GM13976 (cell line): Measurements from ENCODE around the gene TRIML2.

Experiments used
- DNase-seq: peaks from one replicate; pipeline ENCODE4 v3.0.0; 2012; ENCODE audit warnings: low spot score
- in situ Hi-C: fragments of 300-500 bp; cut with MboI; formaldehyde crosslinking; loops from one replicate; pipeline ENCODE4 v1.12.0; 2022; ENCODE audit warnings: low sequenced_read_pairs, mixed read lengths, inconsistent platforms; ENCODE audit not compliant: unreplicated experiment
- TF ChIP-seq, protein P1 (sequence below): IDR thresholded peaks from 2 replicates; pipeline ENCODE4 v1.5.1; 2012; ENCODE audit warnings: borderline replicate concordance, mild to moderate bottlenecking; ENCODE audit not compliant: insufficient read depth; ENCODE audit errors: extremely low read depth, missing control alignments, control extremely low read depth

Gene TRIML2

DNA sequence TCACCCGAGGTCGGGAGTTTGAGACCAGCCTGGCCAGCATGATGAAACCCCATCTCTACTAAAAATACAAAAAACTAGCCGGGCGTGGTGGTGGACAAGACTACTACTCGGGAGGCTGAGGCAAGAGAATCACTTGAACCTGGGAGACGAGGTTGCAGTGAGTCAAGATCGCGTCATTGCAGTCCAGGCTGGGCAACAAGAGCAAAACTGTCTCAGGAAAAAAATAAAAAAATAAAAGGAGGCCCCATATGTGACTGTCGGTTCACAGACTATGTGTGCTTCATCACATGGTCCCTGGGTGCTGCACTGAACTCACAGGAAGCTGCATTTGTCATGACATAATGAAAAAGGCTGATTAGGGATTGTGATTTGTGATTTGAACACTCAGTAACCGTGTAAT lies 36.2 kb upstream of the TRIML2 start:
- no peak for DNase-seq
- TF ChIP-seq, protein P1, sequence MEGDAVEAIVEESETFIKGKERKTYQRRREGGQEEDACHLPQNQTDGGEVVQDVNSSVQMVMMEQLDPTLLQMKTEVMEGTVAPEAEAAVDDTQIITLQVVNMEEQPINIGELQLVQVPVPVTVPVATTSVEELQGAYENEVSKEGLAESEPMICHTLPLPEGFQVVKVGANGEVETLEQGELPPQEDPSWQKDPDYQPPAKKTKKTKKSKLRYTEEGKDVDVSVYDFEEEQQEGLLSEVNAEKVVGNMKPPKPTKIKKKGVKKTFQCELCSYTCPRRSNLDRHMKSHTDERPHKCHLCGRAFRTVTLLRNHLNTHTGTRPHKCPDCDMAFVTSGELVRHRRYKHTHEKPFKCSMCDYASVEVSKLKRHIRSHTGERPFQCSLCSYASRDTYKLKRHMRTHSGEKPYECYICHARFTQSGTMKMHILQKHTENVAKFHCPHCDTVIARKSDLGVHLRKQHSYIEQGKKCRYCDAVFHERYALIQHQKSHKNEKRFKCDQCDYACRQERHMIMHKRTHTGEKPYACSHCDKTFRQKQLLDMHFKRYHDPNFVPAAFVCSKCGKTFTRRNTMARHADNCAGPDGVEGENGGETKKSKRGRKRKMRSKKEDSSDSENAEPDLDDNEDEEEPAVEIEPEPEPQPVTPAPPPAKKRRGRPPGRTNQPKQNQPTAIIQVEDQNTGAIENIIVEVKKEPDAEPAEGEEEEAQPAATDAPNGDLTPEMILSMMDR: no peak
- in situ Hi-C loops: no loop called here

DNA sequence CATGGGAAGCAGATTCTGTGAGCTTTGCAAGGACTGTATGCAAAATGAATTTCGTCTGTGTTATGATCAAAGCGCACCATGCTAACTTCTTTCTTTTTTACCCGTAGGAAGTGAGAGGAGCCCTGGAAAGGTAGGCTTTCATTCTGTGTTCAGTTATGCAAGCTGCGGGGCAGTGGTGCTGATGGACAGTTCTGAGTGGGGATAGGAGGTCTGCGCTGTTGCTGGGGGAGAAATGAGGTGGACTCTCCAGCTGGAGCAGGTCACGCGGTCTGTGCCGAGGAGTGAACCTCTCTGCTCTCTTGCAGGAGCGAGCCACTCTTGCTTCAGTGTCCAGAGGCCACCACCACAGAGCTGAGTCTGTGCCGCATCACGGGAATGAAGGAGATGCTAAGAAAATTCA lies 34.3 kb upstream of the TRIML2 start:
- in situ Hi-C loops: no loop called here
- no peak for DNase-seq
- TF ChIP-seq, protein P1: no peak

DNA sequence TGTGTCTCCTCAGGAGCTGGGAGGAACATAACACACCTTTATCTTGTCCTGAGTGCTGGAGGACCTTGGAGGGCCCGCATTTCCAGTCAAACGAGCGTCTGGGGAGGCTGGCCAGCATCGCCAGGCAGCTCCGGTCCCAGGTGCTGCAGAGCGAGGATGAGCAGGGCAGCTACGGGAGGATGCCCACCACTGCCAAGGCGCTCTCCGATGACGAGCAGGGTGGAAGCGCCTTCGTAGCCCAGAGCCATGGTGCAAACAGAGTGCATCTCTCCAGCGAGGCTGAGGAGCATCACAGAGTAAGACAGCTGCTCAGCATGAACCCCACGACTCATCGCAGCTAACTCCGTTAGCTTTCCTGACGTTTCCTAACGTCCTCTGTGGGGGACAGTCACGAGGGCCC lies 30.3 kb upstream of the TRIML2 start:
- DNase-seq: no peak
- in situ Hi-C loops: no loop called here
- TF ChIP-seq, protein P1: no peak

DNA sequence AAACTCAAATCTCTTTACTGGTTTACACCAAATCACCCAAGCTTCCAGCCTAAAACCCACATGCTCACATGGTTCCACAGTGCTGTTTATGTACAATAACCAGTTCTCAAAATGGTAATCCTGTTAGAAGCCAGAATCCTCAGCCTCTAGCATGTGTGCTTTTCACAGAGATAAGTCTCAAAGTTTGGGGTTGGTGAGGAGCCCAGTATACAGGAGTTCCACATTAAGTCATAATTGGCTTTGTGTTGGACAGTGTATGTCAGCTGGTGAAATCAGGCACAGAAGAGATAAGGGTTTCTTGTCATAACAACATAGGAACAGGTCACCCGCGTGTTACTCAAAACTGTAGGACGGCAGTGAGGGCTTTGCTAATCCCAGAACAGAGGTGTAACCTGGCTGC lies 29.7 kb upstream of the TRIML2 start, which contains the start of gene TRIML1:
TRIML1 (plus strand) TSS at position 301 of the 400 bp plus-strand sequence. CDS start 118 bp downstream, outside the sequence.
- in situ Hi-C loops: no loop called here
- no peak for DNase-seq
- TF ChIP-seq, protein P1: no peak

DNA sequence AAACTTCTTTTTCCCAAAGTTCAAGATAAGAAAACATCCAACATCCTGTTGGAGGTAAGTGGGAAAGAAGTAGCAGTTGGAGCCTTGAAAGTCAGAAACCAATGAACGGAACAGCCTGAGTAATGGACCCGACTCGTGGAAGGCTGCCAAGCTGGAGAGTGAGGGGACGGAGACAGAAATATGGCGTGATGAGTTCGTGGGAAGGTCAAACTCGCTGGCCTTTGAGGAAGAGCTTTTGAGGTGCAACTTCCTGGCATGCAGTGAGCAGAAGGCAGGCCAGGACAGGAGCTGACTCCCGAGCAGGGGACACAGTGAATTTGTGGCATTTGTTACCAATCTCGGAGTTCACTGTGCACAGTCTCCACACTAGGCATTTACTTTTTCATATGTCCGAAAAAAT lies 28.8 kb upstream of the TRIML2 start:
- in situ Hi-C loops: no loop called here
- no peak for DNase-seq
- TF ChIP-seq, protein P1: no peak

DNA sequence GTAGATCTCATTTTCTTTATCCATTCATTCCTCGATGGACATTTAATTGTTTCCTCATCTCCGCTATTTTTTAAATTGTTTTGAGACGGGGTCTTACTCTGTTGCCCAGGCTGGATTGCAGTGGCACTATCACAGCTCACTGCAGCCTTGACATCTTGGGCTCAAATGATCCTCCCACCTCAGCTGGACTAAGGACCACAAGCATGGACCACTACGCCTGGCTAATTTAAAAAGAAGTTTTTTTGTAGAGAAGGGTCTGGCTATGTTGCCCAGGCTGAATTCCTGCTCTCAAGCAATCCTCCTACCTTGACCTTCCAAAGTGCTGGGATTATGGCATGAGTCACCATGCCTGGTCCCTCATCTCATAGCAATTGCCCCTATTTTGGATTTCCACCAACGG lies 22.8 kb upstream of the TRIML2 start:
- in situ Hi-C loops: no loop called here
- no peak for DNase-seq
- TF ChIP-seq, protein P1: no peak

DNA sequence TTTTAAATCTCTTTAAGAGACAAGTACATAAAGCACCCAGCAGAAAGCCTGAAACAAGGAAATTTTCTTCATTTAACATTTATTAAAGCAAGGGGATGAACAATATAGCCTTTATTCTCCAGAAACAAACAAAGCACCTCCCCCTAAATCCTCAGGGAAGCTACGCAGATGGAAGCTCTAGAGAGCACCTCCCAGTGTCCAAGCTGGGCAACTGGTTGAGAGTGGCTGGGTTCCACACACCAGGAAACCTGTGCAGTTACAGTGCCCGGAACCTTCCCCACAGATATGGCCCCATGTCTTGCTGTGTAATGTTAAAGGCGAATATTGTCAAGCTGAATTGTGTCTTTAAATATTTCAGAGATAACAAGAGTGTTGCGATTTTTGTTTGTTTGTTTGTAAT lies 21.0 kb upstream of the TRIML2 start:
- no peak for DNase-seq
- in situ Hi-C loops: no loop called here
- TF ChIP-seq, protein P1: no peak
